ENCODE data around the gene FIGNL2.

Gene FIGNL2

DNA sequence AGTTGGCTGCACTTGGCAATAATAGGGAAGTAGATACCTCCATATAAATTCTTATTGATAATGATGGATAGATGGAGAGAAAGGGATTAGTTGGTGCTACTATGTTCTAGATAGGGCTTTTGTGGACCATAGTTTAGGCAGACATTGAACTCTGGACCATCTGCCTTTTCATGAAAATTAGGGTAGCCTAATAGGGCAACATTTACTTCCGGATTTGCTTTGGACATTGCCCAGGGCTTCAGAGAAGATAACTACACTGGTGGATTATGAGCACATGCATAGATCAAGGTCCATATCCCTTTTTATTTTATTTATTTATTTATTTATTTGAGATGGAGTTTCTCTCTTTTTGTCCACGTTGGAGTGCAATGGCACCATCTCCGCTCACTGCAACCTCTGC, 70.5 kb downstream of the FIGNL2 start:
- H3K27me3 ChIP-seq (ENCODE audit: control insufficient read depth, insufficient read depth, low read length), result no peaks in the 10 kb centered on the region
- H3K9me3 ChIP-seq (ENCODE audit: control insufficient read depth, insufficient read depth, low read length), result no peaks in the 10 kb centered on the region
- H3K27ac ChIP-seq (ENCODE audit: low read depth, low read length), result peak overlapping the region; percentile 14
- H3K4me1 ChIP-seq (ENCODE audit: control insufficient read depth, insufficient read depth, low read length), result no peaks in the 10 kb centered on the region
- no peak overlapping the region for H3K4me3 ChIP-seq (ENCODE audit: low read depth, low read length)
- no peak overlapping the region for H3K9ac ChIP-seq (ENCODE audit: low read depth, low read length)
- peaks cover 32% of the 10 kb centered on the region for H3K36me3 ChIP-seq (ENCODE audit: control insufficient read depth, insufficient read depth, low read length)

DNA sequence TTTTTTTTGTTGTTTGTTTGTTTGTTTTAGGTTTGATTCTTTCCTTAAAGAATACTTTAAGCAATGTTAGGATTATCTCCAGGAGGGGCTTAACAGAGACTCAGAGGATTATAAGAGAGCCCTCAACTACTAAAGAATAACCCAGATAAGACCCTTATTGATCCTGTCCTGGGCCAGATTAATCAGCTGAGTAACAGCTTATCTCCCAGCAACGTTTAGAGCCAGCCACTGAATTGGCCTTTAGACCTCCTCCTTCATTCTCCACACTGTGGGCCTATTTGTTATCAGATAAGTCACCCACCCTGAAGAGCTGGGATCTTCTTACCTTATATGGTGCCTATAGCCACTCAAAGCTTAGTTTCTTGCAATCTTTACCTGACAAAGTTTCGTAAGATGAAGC, 71.1 kb downstream of the FIGNL2 start:
- peak overlapping the region; percentile 14 for H3K27ac ChIP-seq (ENCODE audit: low read depth, low read length)

DNA sequence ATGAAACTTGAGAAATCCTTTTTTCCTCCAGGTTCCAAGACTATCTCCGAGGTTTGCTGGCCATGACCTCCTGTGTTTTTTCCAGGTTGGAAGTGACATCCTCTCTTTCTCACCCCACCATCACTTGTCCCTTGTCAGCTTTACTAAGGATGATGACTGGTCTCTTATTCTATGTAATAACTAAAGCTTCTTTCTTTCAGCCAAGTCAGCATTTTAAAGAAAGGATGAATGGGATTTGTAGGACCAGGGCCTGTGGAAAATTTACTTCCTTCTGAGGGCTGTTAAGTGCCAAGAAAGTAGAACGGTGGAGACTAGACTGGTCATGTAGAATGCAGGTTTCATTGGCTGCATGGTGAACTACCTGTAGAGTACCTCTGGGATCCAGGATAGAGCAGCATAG, 73.6 kb downstream of the FIGNL2 start:
- Histone ChIP-seq H3K27me3 (ENCODE audit: control insufficient read depth, insufficient read depth, low read length) (no peaks in the 10 kb centered on the region), H3K9me3 (ENCODE audit: control insufficient read depth, insufficient read depth, low read length) (no peaks in the 10 kb centered on the region), H3K4me1 (ENCODE audit: control insufficient read depth, insufficient read depth, low read length) (no peaks in the 10 kb centered on the region), H3K36me3 (ENCODE audit: control insufficient read depth, insufficient read depth, low read length) (peaks cover 44% of the 10 kb centered on the region), H3K4me3 (ENCODE audit: low read depth, low read length) (no peak overlapping the region), H3K27ac (ENCODE audit: low read depth, low read length) (no peak overlapping the region), H3K9ac (ENCODE audit: low read depth, low read length) (no peak overlapping the region)

More for the DNA sequence above, 71.1 kb downstream of the FIGNL2 start:
- H3K27me3 ChIP-seq (ENCODE audit: control insufficient read depth, insufficient read depth, low read length), result no peaks in the 10 kb centered on the region
- H3K4me3 ChIP-seq (ENCODE audit: low read depth, low read length), result no peak overlapping the region
- peaks cover 32% of the 10 kb centered on the region for H3K36me3 ChIP-seq (ENCODE audit: control insufficient read depth, insufficient read depth, low read length)
- H3K9ac ChIP-seq (ENCODE audit: low read depth, low read length), result no peak overlapping the region
- H3K9me3 ChIP-seq (ENCODE audit: control insufficient read depth, insufficient read depth, low read length), result no peaks in the 10 kb centered on the region
- H3K4me1 ChIP-seq (ENCODE audit: control insufficient read depth, insufficient read depth, low read length), result no peaks in the 10 kb centered on the region

DNA sequence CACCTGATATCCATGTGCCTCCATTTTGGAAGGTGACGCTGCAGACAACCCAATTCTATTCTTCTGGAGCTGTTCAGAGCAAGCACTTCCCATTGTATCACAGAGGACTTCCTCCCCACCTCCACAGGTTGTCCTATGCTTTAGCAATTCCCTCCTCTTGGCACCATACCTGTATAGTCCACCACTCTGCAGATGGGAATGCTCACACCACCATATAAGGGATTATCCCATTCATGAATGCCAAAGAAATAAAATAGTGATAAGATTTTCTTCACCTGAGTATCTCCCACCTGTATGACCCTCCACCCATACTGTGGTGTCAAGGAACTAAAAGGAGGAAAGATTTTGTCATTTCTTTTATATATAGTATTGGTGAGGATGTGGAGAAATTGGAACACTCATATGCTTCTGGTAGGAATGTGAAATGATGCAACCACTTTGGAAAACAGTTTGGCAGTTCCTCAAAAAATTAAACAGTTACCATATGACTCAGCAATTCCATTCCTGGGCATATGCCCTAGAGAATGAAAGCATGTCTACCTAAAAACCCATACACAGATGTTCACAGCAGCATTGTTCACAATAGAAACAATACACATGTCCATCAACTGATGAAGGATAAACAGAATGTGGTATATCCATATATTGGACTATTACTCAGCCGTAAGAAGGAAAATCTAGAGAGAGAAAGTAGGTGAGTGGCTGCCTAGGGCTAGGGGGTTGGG, 75.2 kb downstream of the FIGNL2 start:
- Histone ChIP-seq H3K4me1 (ENCODE audit: control insufficient read depth, insufficient read depth, low read length) (no peaks in the 10 kb centered on the region), H3K9ac (ENCODE audit: low read depth, low read length) (no peak overlapping the region), H3K27me3 (ENCODE audit: control insufficient read depth, insufficient read depth, low read length) (no peaks in the 10 kb centered on the region), H3K4me3 (ENCODE audit: low read depth, low read length) (no peak overlapping the region), H3K9me3 (ENCODE audit: control insufficient read depth, insufficient read depth, low read length) (no peaks in the 10 kb centered on the region), H3K27ac (ENCODE audit: low read depth, low read length) (no peak overlapping the region), H3K36me3 (ENCODE audit: control insufficient read depth, insufficient read depth, low read length) (peaks cover 60% of the 10 kb centered on the region)

DNA sequence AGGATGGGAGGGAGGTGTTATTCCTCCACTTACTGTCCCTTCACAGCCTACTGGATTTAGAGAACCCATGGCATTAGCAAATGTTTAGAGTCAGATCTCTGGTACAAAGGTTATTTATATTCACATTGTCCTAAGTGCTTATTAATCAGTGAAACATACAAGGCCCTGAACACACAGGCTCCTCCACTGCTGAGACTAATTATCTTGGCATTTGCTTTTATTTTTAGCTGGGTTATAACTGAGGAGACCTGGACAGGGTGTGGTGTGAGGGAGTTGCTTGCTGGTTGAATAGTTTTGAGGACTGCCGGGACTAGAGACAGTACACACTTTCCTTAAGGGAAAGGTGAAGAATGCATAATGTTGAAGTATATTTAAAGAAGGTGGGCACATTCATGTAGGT, 77.5 kb downstream of the FIGNL2 start:
- Histone ChIP-seq H3K9ac (ENCODE audit: low read depth, low read length) (no peak overlapping the region), H3K27ac (ENCODE audit: low read depth, low read length) (no peak overlapping the region), H3K27me3 (ENCODE audit: control insufficient read depth, insufficient read depth, low read length) (no peaks in the 10 kb centered on the region), H3K4me1 (ENCODE audit: control insufficient read depth, insufficient read depth, low read length) (no peaks in the 10 kb centered on the region), H3K9me3 (ENCODE audit: control insufficient read depth, insufficient read depth, low read length) (no peaks in the 10 kb centered on the region), H3K36me3 (ENCODE audit: control insufficient read depth, insufficient read depth, low read length) (peaks cover 71% of the 10 kb centered on the region), H3K4me3 (ENCODE audit: low read depth, low read length) (no peak overlapping the region)
